ENCODE measurements around the gene GGNBP2.

GGNBP2 gene

DNA sequence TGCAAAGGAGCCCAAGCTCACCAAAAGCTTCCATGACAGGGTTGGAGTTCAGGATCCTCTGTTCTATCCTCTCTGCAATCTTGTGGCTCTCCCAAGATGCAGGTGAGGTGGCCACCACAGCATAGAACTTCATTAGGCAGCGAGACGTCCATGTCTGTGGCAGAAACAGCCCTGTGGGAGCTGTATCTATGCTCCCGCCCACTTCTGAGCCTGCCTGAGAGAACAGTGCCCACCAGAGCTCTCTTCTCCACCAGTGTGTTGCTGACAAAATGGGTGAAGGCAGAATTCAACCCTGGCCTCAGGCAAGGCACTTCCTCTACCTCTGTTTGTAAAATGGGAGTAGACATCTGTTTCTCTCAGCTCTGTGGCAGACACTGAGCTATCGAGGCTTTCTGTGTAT, 28.9 kb upstream of the GGNBP2 start:
- DNase-seq (ENCODE audit: low read depth, low spot score), result no peak

DNA sequence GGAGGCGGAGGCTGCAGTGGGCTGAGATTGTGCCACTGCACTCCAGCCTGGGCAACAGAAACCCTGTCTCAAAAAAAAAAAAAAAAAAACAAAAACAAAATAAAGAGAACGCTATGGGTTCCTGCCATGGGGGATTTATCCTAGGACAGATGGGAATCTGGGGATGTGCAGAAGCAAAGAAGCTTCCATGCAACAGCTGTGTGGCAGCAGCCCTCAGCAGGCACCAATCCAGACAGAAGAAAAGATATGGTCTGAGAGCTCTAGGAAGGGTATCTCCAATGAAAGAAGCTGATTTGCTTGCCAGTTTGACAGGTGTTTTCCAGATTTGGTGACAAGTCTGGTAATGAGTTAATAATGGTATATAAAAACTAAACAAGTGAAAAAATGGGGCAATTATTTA, 21.6 kb upstream of the GGNBP2 start:
- no peak for DNase-seq (ENCODE audit: low read depth, low spot score)

DNA sequence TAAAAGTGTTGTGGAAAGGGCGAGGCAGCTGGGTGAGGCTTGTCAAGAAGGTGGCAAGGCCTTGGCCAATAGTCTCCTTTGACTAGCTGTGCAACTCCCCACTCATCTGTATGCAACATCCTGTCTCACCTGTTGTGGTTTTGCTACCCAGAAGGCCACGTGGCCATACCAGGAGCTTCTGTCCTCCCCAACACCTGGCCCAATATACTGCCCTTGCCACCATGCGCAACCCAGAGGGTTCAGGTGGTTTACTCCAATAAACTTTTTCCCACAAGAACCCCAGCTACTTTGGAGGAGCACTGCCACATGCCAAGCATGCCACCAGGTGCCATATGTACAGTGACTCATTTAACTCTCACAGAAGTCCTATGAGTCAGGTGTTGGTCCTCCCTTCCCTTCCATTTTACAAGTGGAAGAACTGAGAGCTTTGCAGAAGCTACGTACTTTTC, 20.3 kb upstream of the GGNBP2 start:
- no peak for DNase-seq (ENCODE audit: low read depth, low spot score)

DNA sequence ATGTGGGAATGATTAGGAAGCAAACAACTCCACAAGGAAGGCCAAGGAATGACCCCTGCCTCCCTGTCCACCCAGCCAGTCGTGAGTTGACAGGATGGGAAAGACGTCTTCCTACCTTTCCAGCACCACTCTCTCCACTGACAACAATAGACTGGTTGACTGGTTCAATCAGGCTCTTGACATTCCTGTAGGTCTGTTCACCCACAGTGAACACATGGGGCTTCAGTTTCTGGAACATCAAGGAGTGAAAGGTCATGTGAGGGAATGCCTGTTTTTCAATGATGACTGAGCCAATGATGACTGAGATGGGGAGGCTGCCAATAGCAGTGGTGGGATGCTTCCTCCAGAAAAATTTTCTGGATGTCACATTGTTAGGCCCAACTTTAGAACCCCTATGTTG, 19.6 kb upstream of the GGNBP2 start:
- no peak for DNase-seq (ENCODE audit: low read depth, low spot score)

DNA sequence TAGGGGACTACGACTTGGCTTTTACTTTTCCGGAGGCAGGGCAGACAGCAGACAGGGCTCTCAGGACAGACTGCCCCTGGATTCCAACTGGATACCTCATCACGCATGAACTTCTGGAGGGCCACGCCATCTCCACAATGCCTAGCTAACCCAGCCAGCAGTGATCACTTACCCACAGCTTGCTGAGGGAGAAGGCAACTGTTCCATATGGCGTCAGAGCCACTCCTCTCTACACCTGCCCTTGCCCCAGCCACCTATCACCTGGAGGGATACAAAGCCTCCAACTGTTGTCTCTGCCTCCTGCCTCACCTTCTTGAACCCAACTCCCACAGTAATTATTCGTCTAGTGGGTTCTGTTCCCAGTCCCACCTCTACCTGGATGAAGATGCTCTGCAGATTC, 18.8 kb upstream of the GGNBP2 start:
- DNase-seq (ENCODE audit: low read depth, low spot score), result no peak

DNA sequence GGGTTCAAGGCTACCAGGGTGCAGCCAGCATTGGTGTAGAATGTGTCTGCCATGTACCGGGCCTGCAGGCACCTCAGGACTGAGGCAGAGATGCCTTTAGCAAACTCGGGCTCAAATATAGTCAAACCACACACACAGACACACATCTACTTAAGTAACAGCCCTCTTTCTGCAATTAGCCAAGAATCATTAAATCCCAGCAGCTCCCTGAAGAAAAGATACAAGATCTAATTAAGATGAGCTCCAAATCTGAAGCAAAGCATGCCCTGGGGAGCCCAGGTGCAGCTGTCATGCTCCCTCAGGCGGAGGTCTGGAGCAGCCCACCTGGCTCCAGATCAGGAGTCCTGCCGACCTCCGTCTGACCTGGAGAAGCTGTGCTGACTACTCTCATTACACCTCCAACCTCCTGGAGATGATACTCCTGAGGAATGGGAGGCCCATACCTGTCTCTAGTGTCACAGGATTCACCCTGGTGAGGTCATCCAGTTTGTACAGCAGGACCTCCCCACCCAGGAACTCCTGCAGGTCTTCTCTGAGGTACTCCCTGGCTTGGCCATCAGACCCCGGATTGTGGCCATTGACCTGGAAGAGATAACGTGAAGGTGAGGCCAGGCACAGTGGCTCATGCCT, 17.0 kb upstream of the GGNBP2 start:
- no peak for DNase-seq (ENCODE audit: low read depth, low spot score)

DNA sequence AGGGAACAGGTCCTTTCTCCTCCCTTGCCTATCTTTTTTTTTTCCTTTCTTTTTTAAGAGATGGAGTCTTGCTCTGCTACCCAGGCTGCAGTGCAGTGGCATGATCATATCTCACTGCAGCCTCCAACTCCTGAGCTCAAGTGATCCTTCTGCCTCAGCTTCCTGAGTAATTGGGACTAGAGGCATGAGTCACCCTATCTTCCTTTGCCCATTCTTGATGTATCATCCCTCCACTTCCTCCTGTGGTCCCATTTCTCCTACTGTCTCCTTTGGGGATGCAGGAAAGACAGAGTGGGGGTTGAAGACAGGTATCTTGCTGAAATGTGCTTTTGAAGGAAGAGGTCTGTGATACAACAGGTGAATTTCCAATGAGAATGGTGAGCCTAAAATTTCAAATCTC, 15.6 kb upstream of the GGNBP2 start:
- no peak for DNase-seq (ENCODE audit: low read depth, low spot score)

DNA sequence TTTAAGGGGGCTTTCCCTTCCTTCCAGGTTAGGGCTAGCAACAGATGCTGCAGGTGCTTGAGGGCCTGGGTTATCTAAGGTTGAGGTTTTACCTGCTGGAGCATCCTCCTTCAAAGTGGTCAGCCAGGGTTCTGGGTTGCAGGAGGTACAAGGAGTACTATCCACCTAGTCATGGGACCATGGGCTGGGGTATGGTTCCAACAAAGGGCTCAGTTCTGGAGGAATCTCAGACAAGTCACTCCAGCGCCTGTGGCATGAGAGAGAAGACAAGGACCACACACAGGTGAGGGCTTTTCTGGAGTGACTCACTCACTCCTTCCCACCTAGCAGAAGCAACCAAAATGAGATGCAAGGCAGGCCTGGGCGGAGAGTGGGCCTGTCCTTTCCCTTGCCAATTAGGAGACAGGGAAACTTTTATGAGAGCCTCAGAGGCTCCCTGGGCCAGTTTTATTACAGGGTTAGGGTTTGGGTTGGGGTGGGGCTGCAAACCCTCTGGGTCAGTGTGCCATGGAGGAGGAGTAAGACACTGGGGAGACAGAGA, 12.2 kb upstream of the GGNBP2 start:
- DNase-seq (ENCODE audit: low read depth, low spot score), result no peak

DNA sequence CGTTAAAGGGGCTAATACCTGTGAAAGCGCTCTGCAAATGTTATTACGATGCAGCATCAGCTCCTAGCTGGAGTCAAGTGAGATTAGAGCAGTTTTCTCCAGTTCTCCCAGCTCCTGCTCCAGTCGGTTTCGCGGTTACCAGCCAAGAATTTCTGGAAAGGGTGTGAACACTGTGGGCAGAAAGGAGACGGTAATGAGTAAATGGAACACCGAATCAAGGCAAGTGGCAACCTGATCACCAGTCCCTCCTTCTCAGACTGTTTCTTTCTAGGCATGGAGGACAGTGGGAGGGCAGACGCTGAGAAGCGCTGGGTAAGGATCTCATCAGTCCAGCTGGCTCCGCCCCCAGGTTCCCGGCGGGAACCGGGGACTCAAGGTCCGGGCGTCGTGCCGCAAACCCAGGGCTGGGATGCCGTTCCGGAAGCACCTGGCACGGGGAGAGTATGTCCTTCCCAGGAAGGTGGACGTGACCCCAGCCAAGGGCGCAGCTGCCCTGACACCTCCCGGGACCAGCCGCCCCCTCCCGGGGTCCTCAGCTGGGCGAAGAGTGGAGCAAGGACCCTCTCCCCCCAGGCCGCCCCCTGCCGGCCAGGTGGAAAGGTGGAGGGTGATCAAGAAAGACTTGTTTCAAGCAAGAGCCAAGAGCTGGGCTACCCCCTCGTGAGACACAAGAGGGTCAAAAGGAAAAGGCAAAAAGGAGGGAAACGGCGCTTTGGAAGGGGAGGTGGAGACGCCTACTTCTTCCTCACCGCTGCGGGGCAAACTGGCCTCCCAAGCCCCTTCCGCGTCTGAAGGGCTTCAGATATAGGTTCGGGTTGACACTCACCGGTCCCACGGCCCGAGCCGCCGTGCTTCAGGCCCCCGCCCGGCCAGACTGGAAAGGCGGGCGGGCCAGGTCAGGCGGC, 10.5 kb upstream of the GGNBP2 start:
- no peak for DNase-seq (ENCODE audit: low read depth, low spot score)

DNA sequence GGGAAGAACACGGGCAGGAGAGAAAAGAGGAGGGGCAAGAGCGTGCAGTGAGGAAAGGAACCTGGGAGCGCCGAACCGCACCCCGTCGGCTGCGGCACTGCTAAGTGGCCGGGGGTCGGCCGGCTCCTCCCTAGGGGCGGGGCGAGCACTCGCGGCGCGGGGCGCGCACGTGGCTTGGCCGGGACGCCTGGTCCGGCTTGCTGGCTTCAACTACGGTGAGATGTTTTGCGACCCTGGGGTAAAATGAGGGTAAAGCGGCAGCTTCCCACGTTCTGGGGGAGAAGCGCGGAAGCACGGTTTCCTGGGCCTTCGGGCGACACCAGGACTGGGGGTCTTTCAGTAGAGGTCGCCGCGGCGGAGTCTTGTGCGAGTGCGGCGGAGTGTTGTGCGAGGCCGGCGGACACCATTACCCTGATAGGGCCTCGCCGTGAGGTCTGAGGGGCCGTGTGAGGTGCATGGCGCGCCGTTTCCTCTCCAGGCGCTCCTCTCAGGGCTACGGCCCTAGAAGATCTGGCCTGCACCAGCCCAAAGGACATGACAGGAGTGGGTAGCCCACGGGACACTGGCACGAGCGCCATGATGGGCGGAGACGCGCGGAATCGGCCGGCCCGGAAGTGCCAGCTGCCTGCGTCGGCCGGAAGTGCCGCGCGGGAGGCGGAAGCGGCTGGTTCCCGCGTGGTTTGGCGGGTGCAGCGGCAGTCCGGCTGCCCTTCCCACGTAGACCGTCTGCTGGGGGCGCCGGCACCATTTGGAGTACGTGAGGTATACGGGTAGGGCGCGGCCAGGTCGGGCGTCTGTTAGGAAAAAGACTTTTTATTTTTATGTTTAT, 9.7 kb upstream of the GGNBP2 start, which contains the start of the genes MYO19 and PIGW:
MYO19 (minus strand) TSS at position 29 of the 829 bp plus-strand sequence. CDS start 2,330 bp downstream, outside the sequence.
PIGW (plus strand) TSS at position 148 of the 829 bp plus-strand sequence. CDS start 2,115 bp downstream, outside the sequence.
- DNase-seq (ENCODE audit: low read depth, low spot score), result peak; percentile 65

DNA sequence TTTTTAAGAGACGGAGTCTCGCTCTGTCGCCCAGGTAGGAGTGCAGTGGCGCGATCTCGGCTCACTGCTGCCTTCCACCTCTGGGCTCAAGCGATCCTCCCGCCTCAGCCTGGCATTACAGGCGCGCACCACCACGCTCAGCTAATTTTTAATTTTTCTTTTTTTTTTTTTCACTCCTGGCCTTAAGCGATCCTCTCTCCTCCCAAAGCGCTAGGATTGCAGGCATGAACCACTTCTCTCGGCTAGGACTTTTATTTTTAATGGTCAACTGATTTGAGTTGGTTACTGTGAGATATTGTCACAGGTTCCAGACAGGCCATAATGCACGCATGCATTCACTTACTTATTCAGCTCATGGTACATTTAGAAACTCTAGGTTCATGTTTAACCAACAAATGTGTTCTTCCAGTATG, 9.0 kb upstream of the GGNBP2 start:
- no peak for DNase-seq (ENCODE audit: low read depth, low spot score)

DNA sequence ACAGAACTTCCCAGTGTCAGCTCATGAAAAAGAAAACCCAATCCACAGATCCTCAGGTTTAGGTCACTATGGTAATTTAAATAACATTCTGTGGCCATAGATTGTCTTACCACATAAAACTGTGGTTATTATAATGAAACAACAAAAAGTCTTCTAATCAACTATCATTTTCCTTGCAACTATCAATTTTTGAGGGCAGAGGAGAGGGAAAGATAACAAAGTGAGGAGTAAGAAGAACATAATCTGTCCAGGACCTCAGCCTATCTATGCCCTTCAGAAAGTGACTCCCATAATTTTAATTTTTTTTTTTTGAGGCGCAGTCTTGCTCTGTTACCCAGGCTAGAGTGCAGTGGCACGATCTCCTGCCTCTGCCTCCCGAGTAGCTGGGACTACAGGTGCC, 4.0 kb upstream of the GGNBP2 start:
- no peak for DNase-seq (ENCODE audit: low read depth, low spot score)

DNA sequence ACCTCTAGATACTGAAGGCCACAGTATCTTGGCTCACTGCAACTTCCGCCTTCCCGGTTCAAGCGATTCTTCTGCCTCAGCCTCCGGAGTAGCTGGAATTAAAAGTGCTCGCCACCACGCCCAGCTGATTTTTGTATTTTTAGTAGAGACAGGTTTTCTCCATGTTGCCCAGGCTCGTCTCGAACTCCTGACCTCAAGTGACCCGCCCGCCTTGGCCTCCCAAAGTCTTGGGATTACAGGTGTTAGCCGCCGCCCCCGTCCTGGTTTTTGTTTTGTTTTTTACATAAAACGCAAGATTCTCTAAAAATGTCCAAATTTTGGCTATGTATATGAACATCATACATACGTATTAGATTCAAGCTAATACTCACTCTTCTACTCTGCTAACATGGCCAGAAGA, 2.0 kb upstream of the GGNBP2 start:
- DNase-seq (ENCODE audit: low read depth, low spot score), result no peak

DNA sequence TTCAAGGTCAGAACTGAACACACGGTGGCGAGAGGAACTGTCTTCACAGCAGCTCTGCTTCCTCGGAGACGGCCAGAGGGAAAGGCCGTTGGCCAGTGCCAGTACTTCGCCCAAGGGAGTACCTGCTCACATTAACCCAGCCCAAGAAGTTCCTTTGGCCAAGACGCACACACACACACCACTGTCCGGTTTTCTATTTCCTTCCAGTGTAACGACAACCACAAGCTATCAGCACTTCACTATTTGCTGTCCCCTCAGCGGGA, 744 bp upstream of the GGNBP2 start:
- DNase-seq (ENCODE audit: low read depth, low spot score), result no peak

DNA sequence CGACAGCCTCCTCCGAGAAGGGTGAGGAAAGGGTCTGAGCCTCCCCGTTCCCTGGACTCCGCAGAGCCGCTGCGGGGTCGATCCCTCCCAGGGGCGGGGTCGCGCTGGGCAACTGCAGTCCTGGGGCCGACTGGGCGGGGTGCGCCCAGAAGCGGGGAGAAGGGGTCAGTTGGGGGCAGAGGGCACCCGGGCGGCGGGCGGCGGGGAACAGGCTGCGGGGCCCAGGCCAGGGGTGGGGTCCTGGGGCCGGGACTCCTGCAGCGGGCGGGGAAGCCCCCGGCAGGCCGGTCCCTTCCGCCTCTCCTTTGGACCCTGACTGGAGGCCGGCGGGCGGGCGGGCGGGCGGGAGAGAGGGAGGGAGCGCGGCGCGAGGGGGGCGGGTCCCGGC, 352 bp downstream of the GGNBP2 start:
- DNase-seq (ENCODE audit: low read depth, low spot score), result no peak

DNA sequence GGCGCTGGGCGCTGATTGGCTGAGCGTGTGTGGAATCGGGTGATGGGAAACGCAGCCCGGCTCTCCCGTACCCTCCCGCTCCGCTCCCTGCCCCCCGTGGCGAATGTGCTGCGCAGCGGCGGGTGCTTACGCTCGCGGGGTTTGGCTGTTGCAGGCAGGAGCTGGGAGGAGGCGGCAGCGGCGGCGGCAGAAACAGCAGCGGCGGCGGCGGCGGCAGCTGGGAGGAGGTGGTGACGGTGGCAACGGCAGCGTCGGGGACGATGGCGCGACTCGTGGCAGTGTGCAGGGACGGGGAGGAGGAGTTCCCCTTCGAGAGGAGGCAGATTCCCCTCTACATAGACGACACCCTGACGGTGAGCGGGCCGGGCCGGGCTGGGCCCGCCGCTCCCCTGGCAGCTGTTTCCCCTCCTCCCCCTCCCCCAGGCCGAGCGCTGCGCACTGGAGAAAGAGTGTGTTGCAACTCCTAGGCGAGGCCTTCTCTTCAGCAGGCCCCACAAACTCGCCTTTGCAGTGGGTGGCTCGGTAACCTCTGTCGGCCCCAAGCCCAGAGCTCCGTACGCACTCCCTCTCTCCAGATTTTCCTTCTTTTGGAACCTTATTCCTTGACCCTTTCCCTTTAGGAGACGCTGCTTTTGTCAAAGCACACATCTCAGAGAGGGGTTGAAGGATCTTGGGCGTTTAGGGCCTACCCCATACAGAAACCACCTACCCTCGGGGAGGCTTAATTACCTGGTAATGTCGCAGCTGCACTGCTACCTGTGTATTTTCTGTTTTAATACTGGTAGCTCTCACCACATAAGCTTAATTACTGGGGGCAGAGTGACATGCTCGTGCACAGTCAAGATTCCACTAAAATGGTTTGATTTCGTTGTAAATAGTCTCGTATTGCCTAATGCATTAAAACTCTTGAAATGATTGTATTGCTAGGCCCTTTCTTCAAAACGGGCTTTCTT, 1.0 kb downstream of the GGNBP2 start:
- peak; percentile 94 for DNase-seq (ENCODE audit: low read depth, low spot score)

DNA sequence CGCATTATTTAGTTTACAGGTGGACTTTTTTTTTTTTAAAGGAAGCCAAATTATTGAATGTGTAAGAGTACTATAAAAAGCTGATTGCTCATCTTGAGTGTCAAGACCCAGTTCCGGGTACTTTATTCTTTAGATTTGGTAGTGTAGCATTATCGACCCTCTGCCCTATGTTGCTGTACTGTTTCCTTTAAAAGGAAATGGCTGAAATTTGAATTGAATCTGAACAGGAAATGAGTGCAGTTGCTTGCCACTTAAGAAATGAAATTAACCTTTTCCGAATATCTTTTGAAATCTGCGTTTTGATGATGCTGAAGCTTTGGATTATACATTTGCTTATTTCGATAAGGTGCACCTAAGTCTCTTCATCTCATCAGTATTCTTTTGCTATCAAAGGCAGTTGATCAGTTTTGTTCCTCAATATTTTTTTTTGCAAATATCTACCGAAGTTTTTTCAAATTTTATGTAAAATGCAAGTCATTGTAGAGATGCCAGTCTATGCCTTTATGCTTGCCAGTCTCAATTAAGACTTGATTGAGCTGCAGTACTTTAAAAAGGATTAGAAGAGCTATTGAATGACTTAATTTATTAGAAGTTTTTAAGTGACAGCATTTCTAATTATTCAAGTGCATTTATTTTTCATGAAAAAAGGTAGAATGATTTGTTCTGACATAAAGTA, 1.8 kb downstream of the GGNBP2 start:
- no peak for DNase-seq (ENCODE audit: low read depth, low spot score)

DNA sequence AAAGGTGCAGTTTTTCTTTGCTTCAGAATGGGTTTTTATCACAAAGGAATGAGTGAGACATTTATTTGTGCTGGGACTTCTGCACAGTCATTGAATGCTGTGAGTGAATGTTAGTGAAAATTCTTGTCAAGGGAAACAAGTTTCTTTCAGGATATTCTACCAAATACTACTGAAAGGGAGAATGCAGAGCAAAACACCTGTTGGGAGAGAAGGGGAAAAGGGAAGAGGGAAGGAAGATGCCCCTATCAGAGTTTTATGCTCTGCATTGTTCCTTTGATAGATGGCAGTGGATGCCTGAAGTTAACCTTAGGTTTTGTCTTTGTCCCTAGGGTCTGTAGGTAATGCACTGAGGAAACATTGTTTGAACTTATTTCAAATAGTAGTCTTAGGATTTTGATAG, 3.1 kb downstream of the GGNBP2 start:
- no peak for DNase-seq (ENCODE audit: low read depth, low spot score)

DNA sequence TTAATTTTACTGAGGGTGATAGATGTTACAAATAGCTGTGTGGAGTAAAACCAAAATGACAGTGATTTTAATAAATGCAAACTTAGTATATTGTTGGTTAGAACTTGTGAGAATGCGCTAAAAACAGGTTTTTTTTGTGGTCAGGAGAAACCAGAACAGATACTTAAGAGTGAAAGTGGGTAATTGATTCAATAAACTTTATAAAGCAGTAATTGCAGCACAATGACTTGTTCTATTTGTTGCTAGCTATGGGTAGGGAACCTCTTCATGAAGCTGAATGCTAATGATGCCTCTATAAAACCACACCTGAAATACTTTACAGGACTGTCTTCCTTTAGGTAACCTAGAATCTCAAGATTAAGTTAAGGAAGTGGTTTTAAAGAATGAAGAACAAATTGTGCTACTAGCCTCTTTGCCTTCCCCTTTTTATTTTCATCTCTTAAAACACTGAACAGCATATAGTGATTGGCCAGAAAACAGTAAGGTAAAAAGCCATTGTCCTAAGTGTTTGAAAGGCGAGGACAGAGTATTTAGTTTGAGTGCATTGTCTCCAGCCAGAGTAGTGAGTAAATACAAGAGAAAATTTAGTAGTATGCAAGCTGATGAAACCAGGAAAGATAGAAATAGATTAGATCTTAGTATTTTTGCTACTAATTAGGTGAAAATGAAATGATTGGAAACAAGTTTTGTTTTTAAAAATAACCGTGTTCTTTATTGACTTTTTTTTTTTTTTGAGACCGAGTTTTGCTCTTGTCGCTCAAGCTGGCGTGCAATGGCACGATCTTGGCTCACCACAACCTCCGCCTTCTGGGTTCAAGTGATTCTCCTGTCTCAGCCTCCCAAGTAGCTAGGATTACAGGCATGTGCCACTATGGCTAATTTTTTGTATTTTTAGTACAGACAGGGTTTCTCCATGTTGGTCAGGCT, 6.0 kb downstream of the GGNBP2 start:
- DNase-seq (ENCODE audit: low read depth, low spot score), result no peak

Data from brain pericyte (primary cell).